Fibroblast of mammary gland (primary cell): ENCODE data around the gene CAMK1D.

Experiments
- DNase-seq: peaks from one replicate; pipeline ENCODE4 v3.0.0-alpha.2; 2010; ENCODE audit warnings: low read depth
- H3K4me3 ChIP-seq: 2 replicates; pipeline ENCODE4 v1.5.1; 2011; ENCODE audit warnings: low read depth, mild to moderate bottlenecking, low read length, moderate library complexity; ENCODE audit not compliant: control insufficient read depth
- TF ChIP-seq, protein P1 (sequence below): conservative IDR thresholded peaks from 2 replicates; pipeline ENCODE4 v1.5.1; 2011; ENCODE audit warnings: low read depth, low read length, inconsistent platforms; ENCODE audit not compliant: control insufficient read depth, insufficient read depth

The CAMK1D gene

DNA sequence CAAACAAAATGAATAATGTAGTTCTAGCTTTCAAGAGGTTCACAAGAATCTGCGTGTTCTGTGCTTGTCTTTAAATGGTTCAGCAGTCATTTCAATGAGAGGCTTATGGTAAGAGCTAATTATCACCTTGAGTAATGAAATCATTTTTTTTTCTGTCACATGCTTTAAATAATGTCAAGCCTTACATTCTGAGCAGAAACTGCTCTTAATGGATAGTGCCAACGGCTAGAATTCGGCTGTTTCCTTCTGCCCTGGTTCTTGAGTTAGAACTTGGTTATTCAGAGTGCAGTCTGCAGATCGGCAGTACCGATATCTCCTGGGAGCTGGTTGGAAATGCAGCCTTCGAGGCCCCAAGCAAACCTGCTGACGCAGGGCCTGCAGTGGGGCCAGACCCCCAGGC, 316.2 kb downstream of the CAMK1D start:
- no peak for DNase-seq
- no peak overlapping the region for H3K4me3 ChIP-seq
- TF ChIP-seq, protein P1, sequence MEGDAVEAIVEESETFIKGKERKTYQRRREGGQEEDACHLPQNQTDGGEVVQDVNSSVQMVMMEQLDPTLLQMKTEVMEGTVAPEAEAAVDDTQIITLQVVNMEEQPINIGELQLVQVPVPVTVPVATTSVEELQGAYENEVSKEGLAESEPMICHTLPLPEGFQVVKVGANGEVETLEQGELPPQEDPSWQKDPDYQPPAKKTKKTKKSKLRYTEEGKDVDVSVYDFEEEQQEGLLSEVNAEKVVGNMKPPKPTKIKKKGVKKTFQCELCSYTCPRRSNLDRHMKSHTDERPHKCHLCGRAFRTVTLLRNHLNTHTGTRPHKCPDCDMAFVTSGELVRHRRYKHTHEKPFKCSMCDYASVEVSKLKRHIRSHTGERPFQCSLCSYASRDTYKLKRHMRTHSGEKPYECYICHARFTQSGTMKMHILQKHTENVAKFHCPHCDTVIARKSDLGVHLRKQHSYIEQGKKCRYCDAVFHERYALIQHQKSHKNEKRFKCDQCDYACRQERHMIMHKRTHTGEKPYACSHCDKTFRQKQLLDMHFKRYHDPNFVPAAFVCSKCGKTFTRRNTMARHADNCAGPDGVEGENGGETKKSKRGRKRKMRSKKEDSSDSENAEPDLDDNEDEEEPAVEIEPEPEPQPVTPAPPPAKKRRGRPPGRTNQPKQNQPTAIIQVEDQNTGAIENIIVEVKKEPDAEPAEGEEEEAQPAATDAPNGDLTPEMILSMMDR, result no peak

GRCh38 chr10:12667052-12667451, 317.7 kb downstream of the CAMK1D start:
- TF ChIP-seq, protein P1, result no peak
- DNase-seq, result no peak
- no peak overlapping the region for H3K4me3 ChIP-seq

DNA sequence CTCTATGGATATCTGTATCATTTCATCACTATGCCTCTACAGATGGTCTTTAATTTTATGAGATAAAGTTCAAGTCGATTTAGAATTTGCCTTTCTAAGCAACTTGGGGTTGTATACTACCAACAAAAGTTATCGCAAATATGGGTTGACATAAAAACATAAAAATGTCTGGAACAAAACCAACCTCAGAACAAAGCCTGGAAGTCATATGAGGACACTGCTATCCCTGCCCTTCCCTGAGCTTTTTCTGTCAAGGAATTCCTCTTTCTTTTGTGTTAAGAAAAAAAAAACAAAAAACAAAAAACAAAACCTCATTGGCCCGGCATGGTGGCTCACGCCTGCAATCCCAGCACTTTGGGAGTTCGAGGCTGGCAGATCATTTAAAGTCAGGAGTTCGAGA, 319.3 kb downstream of the CAMK1D start:
- no peak for DNase-seq
- TF ChIP-seq, protein P1, result no peak
- H3K4me3 ChIP-seq, result no peak overlapping the region

DNA sequence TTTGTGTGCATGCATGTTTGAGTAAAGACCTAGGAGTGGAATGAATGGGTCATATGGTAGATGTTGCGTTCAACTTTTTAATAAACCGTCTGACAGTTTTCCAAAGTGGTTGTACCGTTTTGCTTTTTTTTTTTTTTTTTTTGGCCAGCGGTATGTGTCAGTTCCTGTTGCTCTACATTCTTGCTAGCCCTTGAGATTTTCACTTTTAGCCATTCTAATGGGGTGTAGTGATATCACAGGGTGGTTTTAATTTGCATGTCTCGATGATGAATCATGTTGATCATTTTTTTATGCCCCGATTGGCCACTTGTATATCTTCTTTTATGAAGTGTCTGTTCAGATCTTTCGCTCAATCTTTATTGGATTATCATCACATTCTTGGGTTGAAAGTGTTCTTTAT, 320.7 kb downstream of the CAMK1D start:
- TF ChIP-seq, protein P1, result no peak
- no peak overlapping the region for H3K4me3 ChIP-seq
- DNase-seq, result no peak

DNA sequence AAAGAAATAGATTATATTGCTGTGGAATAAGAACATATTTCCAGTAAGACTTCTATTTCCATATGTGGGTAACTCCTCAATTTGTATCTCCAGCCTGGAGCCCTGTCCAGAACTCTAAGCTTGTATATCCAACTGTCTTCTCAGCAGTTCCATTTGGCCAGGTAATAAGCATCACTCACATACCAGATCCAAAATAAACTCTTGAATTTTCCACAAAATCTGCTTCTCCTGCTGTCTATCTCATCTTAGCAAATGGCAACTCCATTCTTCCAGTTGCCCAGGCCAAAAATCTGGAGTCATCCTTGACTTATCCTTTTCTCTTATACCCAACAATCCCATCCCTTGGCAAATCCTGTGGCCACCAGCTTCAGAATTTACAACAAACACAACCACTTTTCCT, 325.8 kb downstream of the CAMK1D start:
- no peak for DNase-seq
- no peak overlapping the region for H3K4me3 ChIP-seq
- TF ChIP-seq, protein P1, result no peak

GRCh38 chr10:12679636-12680035, 330.3 kb downstream of the CAMK1D start:
- no peak overlapping the region for H3K4me3 ChIP-seq
- TF ChIP-seq, protein P1, result no peak
- no peak for DNase-seq

GRCh38 chr10:12681252-12681651, 331.9 kb downstream of the CAMK1D start:
- no peak overlapping the region for H3K4me3 ChIP-seq
- DNase-seq, result no peak
- TF ChIP-seq, protein P1, result no peak
